ENCODE results near the gene OR1J1. TPM values are rescaled to one million over a fixed set of nuclear protein-coding genes. Genes with fewer than 3 reads are reported as not detected.

OR1J1 gene
- total RNA-seq: not detected in 2 replicates

DNA sequence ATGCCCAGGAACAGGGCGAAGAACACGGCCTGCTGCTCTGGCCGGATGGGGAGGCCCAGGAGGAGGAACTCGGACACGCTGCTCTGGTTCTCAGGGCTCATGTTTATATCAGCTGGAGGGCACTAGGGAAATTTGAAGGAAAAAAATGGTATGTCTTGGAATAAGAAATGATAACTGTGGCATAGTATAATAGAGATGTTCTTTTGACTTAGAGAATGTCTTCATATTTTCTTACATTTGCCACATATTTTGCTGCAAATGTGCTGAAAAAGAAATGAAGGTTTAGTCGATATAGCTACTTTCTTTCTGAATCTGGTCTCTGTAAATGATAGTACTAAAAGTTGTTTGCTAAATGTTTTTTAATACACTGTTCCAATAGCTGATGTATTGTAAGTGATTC lies at the start of gene OR1J1:
OR1J1 (minus strand) TSS at position 101 of the 400 bp plus-strand sequence; CDS start at position 101, 0 bp downstream.

DNA sequence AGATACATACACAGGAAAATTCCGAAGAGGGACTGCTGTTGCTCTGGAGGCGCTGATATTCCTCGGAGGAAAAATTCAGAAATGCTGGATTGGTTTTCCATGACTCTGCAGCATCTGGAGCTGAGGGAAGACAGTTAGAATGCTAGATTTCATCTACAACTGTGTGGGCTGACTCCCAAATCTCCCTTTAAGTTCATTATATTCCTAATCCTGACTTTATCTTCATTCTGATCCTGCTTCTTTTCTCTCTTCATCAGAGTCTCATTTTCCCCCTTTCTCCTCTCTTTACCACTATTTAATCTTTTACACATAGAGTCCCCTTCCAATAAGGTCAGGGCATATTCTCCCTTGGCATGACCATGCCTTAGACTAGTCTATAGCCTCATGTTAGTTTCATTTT lies 49.5 kb upstream of the OR1J1 start, which contains the start of gene OR1N1:
OR1N1 (minus strand) TSS at position 101 of the 400 bp plus-strand sequence; CDS start at position 101, 0 bp downstream.

DNA sequence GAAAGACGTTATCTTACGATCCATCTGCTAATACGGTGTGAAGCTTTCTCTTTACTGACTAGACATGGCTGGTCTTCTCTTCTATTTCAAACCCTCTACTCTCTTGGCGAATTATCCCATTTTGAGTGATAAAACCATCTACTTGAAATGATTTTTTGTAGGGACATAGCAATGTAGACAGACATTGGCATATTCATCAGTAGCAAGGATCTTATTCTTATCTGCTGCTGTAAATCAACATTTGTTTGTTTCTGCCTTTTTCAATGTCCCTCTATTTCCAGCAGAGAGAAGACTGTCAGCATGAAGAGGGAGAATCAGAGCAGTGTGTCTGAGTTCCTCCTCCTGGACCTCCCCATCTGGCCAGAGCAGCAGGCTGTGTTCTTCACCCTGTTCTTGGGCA lies 41.1 kb upstream of the OR1J1 start, which contains the start of gene OR1J4:
OR1J4 (plus strand) TSS at position 301 of the 400 bp plus-strand sequence; CDS start at position 301, 0 bp downstream.

GRCh38 chr9:122510502-122510901 lies 32.8 kb upstream of the OR1J1 start, which contains the start of gene OR1J2:
Gene OR1J2, plus strand, starts transcription at chr9:122510802. Its CDS starts 0 bp downstream, at chr9:122510802.

Other genes with a start within 250 kb of the OR1J1 start
- 14.1 and 20.4 TPM in 2 replicates for gene LHX6, start 249.0 kb downstream of the OR1J1 start, total RNA-seq
- 6.5 and 9.4 TPM in 2 replicates for gene RBM18, start 213.1 kb downstream of the OR1J1 start, total RNA-seq
- 33.2 and 37.7 TPM in 2 replicates for gene MRRF, start 213.0 kb downstream of the OR1J1 start, total RNA-seq
- 0.97 and 5.9 TPM in 2 replicates for gene PTGS1, start 106.9 kb downstream of the OR1J1 start, total RNA-seq
- gene OR1J2, start 32.9 kb upstream of the OR1J1 start, total RNA-seq: 0.13 TPM in 1 of 2 replicates, not detected in the other
- gene OR1J4, start 41.2 kb upstream of the OR1J1 start, total RNA-seq: 0.25 TPM in 1 of 2 replicates, not detected in the other
- gene OR1N1, start 49.4 kb upstream of the OR1J1 start, total RNA-seq: not detected in 2 replicates
- not detected in 2 replicates for gene OR1N2, start 75.2 kb upstream of the OR1J1 start, total RNA-seq
- gene OR1L8, start 105.5 kb upstream of the OR1J1 start, total RNA-seq: 0.06 TPM in 1 of 2 replicates, not detected in the other
- gene OR1Q1, start 136.8 kb upstream of the OR1J1 start, total RNA-seq: not detected in 2 replicates
- 0.13 TPM in 1 of 2 replicates, not detected in the other for gene OR1B1, start 179.7 kb upstream of the OR1J1 start, total RNA-seq
- not detected in 2 replicates for gene OR1L1, start 183.8 kb upstream of the OR1J1 start, total RNA-seq
- not detected in 2 replicates for gene OR1L3, start 197.2 kb upstream of the OR1J1 start, total RNA-seq
- gene OR1L4, start 246.1 kb upstream of the OR1J1 start, total RNA-seq: not detected in 2 replicates